Gastrocnemius medialis (tissue), 4 donors: ENCODE results near the gene CCDC77. TPM values are rescaled to one million over a fixed set of nuclear protein-coding genes. Genes with fewer than 3 reads are reported as not detected.

Source experiments
- ATAC-seq, 2 donors: fragments of 150-250 bp; one replicate each; pipeline ENCODE4 v1.9.1; 2016
- DNase-seq, 2 donors: peaks; one replicate each; pipeline ENCODE4 v3.0.0-alpha.2; 2019
- H3K27ac ChIP-seq, 4 donors: fragments of 200-600 bp; sonication (generic); 1 replicate in 1 of 4; 2 replicates in 3 of 4; pipeline ENCODE4 v1.5.1; 2016 to 2018; ENCODE audit warnings: mild to moderate bottlenecking in 2 of 4, moderate library complexity in 1 of 4
- H3K27me3 ChIP-seq, 3 donors: fragments of 200-600 bp; sonication (generic) in 2 of 3; 1 replicate in 1 of 3; 2 replicates in 2 of 3; pipeline versions ENCODE4 v1.5.1 to v1.6.0; 2016 to 2019; ENCODE audit warnings: mild to moderate bottlenecking in 1 of 3, moderate library complexity in 1 of 3
- H3K36me3 ChIP-seq, 2 donors: fragments of 200-600 bp; sonication (generic) in 1 of 2; one replicate each; pipeline ENCODE4 v1.5.1; 2017 to 2018
- H3K4me1 ChIP-seq, 2 donors: fragments of 200-600 bp; sonication (generic) in 1 of 2; one replicate each; pipeline ENCODE4 v1.5.1; 2016 to 2017; ENCODE audit warnings: mild to moderate bottlenecking in 2 of 2
- H3K4me3 ChIP-seq, 4 donors: fragments of 200-600 bp; sonication (generic) in 3 of 4; 1 replicate in 1 of 4; 2 replicates in 3 of 4; pipeline ENCODE4 v1.5.1; 2016 to 2019; ENCODE audit warnings: mild to moderate bottlenecking in 2 of 4
- H3K9me3 ChIP-seq, 3 donors: fragments of 200-600 bp; sonication (generic) in 2 of 3; 1 replicate in 1 of 3; 2 replicates in 2 of 3; pipeline ENCODE4 v1.5.1; 2016 to 2019
- POLR2A ChIP-seq, 2 donors: fragments of 450-650 bp; IDR thresholded peaks; one replicate each; pipeline ENCODE4 v1.6.1; 2017; ENCODE audit warnings: antibody characterized with exemption in 2 of 2, mild to moderate bottlenecking in 2 of 2, moderate library complexity in 2 of 2
- in situ Hi-C, 4 donors: fragments of 200-750 bp; cut with MboI; loops; one replicate each; pipeline versions ENCODE4 v1.15.0 to v1.8.0; 2017; ENCODE audit warnings: low sequenced_read_pairs in 4 of 4
- intact Hi-C: fragments of 100-400 bp; cut with DNase I; formaldehyde crosslinking; loops from one replicate; pipeline ENCODE4 v1.15.1; 2023; ENCODE audit warnings: low total_unique reads
- total RNA-seq, 4 donors: library from RNA; depleted of rRNA; stranded (reverse); fragments of >200 nt; gene quantifications; one replicate each; pipeline versions ENCODE4 v1.1.0 to v1.2.3, GENCODE V29; 2016
- TF ChIP-seq, protein P1 (sequence below), 5 experiments: fragments of 450-650 bp in 3 of 5; fragments of 200-600 bp in 2 of 5; sonication (generic) in 2 of 5; IDR thresholded peaks in 4 of 5; conservative IDR thresholded peaks in 1 of 5; 1 replicate in 4 of 5; 2 replicates in 1 of 5; pipeline ENCODE4 v1.5.1; 2016 to 2019; ENCODE audit warnings: antibody characterized with exemption in 5 of 5, mild to moderate bottlenecking in 3 of 5, moderate library complexity in 3 of 5

The CCDC77 gene
- total RNA-seq, 4 donors from 2014 or later = 2.6 to 20.2 (median 7.4) TPM

DNA sequence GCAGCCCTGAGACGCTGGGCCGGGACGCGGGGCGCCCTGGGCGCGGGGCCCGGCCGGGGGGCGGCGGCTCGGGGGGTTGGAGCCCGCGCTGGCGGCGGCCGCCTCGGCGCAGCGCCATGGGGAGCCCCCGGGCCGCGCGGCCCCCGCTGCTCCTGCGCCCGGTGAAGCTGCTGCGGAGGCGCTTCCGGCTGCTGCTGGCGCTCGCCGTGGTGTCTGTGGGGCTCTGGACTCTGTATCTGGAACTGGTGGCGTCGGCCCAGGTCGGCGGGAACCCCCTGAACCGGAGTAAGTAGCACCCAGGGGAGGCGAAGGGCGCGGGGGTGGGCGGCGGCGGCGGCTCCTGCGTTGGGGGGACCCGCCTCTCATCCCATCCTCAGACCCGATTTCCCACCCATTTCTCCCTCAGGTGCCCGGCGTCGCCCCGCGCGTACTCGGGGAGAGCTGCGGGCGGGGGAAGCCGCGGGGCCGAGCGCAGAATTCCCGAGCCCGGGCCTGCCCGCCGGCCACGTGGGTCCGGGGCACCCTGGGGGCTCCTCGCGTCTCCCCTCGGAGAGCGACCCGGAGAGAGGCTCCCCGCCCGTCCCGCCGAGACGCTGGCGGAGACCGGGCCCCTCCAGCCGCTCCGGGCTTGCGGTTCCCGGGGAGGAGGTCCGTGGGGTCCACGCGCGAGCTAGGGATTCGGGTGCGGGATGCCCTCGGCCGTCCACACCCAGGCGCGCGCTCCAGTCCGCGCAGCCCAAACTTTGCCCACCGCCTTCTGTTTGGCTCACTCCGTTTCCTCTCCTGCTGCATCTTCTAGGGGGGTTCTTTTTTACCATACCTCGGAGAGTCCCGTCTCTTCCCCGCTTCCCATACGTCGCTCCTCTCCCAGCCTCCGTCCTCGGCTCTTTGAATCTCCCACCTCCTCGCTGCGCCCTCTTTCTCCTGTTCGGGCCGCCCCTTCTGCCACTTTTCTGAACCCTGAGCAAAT lies 59.1 kb downstream of the CCDC77 start:
- ATAC-seq (no peak), DNase-seq (no peak)
- no peaks in the 10 kb centered on the region for H3K9me3 ChIP-seq
- in situ Hi-C loops = no loop called here
- intact Hi-C loops = loop anchor here (5.0 kb wide), 1 partner anchor 42 kb away; no protein-coding TSS in a partner anchor
- peak overlapping the region in 2 of 4 donors; percentile 28 to 40 for H3K27ac ChIP-seq
- H3K4me3 ChIP-seq = peak overlapping the region; percentile 53 to 60 (median 56)
- peaks cover 8 to 22% of the 10 kb centered on the region in 2 donors for H3K4me1 ChIP-seq
- TF ChIP-seq POLR2A (IDR thresholded peaks at IDR 0.05) = no peak
- TF ChIP-seq, protein P1, sequence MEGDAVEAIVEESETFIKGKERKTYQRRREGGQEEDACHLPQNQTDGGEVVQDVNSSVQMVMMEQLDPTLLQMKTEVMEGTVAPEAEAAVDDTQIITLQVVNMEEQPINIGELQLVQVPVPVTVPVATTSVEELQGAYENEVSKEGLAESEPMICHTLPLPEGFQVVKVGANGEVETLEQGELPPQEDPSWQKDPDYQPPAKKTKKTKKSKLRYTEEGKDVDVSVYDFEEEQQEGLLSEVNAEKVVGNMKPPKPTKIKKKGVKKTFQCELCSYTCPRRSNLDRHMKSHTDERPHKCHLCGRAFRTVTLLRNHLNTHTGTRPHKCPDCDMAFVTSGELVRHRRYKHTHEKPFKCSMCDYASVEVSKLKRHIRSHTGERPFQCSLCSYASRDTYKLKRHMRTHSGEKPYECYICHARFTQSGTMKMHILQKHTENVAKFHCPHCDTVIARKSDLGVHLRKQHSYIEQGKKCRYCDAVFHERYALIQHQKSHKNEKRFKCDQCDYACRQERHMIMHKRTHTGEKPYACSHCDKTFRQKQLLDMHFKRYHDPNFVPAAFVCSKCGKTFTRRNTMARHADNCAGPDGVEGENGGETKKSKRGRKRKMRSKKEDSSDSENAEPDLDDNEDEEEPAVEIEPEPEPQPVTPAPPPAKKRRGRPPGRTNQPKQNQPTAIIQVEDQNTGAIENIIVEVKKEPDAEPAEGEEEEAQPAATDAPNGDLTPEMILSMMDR (IDR thresholded peaks at IDR 0.05 in 4 of 5, conservative IDR thresholded peaks at IDR 0.05 in 1 of 5) = no peak
- H3K36me3 ChIP-seq = no peaks in the 10 kb centered on the region
- H3K27me3 ChIP-seq = peaks cover 0 to 19% (median 19%) of the 10 kb centered on the region in 3 donors

DNA sequence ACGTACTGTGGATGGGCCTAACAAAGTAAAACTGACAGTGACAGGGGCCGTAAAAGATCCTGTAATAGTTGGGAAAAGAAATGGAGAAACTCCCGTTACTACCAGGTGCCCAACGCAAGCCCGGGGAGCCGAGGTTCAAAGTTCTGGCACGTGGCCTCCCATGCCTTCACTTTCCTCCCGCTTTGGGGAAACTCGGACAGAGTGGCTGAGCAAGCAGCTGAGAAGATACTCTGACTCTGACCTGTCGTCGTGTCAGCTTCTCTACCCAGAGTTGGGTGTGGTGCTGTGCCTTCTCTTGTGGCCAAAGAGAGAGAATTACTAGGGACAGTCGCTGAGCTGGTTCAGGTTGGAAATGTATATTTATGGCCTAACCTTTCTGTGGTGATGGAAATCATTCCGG lies 60.0 kb downstream of the CCDC77 start:
- H3K27ac ChIP-seq = no peak overlapping the region
- H3K4me3 ChIP-seq = no peak overlapping the region
- intact Hi-C loops = loop anchor here (5.0 kb wide), 1 partner anchor 41 kb away; no protein-coding TSS in a partner anchor
- no peak for TF ChIP-seq POLR2A (IDR thresholded peaks at IDR 0.05)
- TF ChIP-seq, protein P1 (IDR thresholded peaks at IDR 0.05 in 4 of 5, conservative IDR thresholded peaks at IDR 0.05 in 1 of 5) = no peak
- no peaks in the 10 kb centered on the region for H3K9me3 ChIP-seq
- DNase-seq = no peak
- H3K27me3 ChIP-seq = peaks cover 0 to 19% (median 19%) of the 10 kb centered on the region in 3 donors
- H3K36me3 ChIP-seq = no peaks in the 10 kb centered on the region
- ATAC-seq = no peak
- in situ Hi-C loops = no loop called here
- peaks cover 8 to 22% of the 10 kb centered on the region in 2 donors for H3K4me1 ChIP-seq

DNA sequence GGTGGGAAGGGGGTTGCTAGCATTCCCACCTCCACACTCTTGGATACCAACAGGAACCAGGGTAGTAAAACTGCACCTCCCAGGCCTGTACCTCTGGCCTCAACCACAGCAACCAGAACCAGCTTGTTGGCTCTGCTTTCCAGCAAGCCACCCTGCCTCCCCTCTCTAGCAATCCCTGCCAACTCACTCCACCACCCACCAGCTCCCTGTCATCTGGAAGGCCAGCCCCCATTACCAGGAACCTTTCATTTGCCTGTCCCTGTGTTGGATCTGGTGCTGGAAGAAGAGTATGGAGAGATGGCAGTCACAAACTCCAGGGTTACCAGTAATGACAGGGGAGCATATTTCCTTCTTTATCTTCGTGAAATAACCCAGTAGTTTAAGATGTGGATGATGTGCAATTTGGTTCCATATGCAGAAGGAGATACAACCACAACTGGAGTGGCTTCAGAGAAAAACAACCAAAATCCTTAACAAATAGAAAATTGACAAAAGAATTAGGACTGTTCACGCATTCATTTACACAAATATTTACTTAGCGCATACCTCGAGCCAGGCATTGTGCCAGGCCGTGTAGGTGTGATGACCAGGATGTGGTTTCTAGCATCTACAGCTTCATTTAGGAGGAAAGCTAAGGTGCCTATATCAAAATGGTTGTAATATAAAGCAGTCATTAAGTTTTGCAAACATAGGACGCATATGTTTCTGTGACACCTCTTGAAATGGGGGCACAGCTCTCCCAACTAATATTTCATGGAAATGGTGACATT lies 61.7 kb downstream of the CCDC77 start:
- Histone ChIP-seq H3K9me3 (no peaks in the 10 kb centered on the region), H3K36me3 (no peaks in the 10 kb centered on the region), H3K4me3 (no peak overlapping the region), H3K27me3 (peaks cover 0 to 19% (median 15%) of the 10 kb centered on the region in 3 donors), H3K4me1 (peaks cover 8 to 22% of the 10 kb centered on the region in 2 donors), H3K27ac (no peak overlapping the region)
- DNase-seq (no peak), ATAC-seq (no peak)
- in situ Hi-C loops = no loop called here
- no peak for TF ChIP-seq POLR2A (IDR thresholded peaks at IDR 0.05)
- TF ChIP-seq, protein P1 (IDR thresholded peaks at IDR 0.05 in 4 of 5, conservative IDR thresholded peaks at IDR 0.05 in 1 of 5) = no peak
- intact Hi-C loops = loop anchor here (5.0 kb wide), 1 partner anchor 39 kb away; no protein-coding TSS in a partner anchor

DNA sequence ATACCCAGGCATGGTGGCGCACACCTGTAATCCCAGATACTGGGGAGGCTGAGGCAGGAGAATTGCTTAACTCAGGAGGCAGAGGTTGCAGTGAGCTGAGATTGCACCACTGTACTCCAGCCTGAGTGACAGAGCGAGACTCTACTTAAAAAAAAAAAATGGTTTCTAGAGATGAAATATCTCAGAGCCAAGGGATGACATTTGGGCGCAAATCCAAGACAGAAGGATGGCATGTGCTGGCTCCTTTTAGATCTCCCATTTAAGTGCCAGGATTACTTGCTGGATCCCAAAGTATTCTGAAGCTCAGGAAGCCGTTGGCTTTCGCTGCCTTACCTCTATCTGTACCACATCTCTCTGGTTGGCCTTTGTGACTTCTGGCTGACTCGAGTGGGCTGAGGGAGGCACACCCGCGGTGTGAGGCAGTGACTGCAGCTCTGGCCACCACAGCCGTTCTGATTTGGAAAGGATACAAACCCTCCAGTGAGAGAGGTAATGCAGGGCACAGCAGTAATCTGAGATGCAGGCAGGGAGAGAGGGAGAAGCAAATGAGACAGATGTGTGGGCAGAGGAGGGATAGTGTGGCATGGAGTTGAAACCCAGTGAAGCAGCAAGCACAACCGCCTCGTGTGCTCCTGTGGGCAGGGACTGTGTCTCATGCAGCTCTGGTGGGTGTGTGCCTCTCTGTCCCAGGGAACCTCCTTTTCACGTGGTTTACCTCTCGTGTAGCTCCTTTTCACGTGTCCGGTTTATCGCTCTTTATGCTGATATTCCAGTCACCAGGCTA lies 63.2 kb downstream of the CCDC77 start:
- Histone ChIP-seq H3K4me3 (no peak overlapping the region), H3K27me3 (peaks cover 0 to 5% (median 0%) of the 10 kb centered on the region in 3 donors), H3K27ac (peak overlapping the region in 3 of 4 donors; percentile 64 to 74 (median 65)), H3K4me1 (peaks cover 8 to 16% of the 10 kb centered on the region in 2 donors), H3K36me3 (no peaks in the 10 kb centered on the region), H3K9me3 (no peaks in the 10 kb centered on the region)
- ATAC-seq = peak; percentile 80 to 86
- intact Hi-C loops (loop anchor here (5.0 kb wide), 1 partner anchor 38 kb away; no protein-coding TSS in a partner anchor), in situ Hi-C loops (no loop called here)
- TF ChIP-seq, protein P1 (IDR thresholded peaks at IDR 0.05 in 4 of 5, conservative IDR thresholded peaks at IDR 0.05 in 1 of 5) = no peak
- no peak for TF ChIP-seq POLR2A (IDR thresholded peaks at IDR 0.05)
- peak; percentile 3 to 43 for DNase-seq
